IPS-20b (cell line): ENCODE results near the gene ALKBH1.
"Not testable (repeated sequence)": the region's sequence is repeated elsewhere in the genome, so short reads cannot be mapped to it uniquely, and the experiment has no call there.

Experiments
- H3K27ac ChIP-seq: one replicate; pipeline ENCODE4 v1.5.1; 2013; ENCODE audit warnings: low read length
- H3K27me3 ChIP-seq: 2 replicates; pipeline ENCODE4 v1.6.1; 2013; ENCODE audit warnings: mild to moderate bottlenecking, low read length, inconsistent platforms; ENCODE audit not compliant: insufficient read depth
- H3K36me3 ChIP-seq: 2 replicates; pipeline ENCODE4 v1.6.1; 2013; ENCODE audit warnings: low read depth, mild to moderate bottlenecking, inconsistent platforms, low read length, moderate library complexity; ENCODE audit not compliant: insufficient read depth
- H3K4me1 ChIP-seq: 2 replicates; pipeline ENCODE4 v1.6.1; 2013; ENCODE audit warnings: mild to moderate bottlenecking, control low read depth, inconsistent platforms, low read length, moderate library complexity; ENCODE audit not compliant: insufficient read depth
- H3K4me3 ChIP-seq: 2 replicates; pipeline ENCODE4 v1.5.1; 2013; ENCODE audit warnings: mild to moderate bottlenecking, low read length, inconsistent platforms
- H3K9ac ChIP-seq: 2 replicates; pipeline ENCODE4 v1.6.1; 2013; ENCODE audit warnings: low read depth, mild to moderate bottlenecking, inconsistent platforms, low read length, moderate library complexity
- H3K9me3 ChIP-seq: 2 replicates; pipeline ENCODE4 v1.6.1; 2013; ENCODE audit warnings: mild to moderate bottlenecking, low read depth, low read length, inconsistent platforms; ENCODE audit not compliant: insufficient read depth

ALKBH1 gene, protein sequence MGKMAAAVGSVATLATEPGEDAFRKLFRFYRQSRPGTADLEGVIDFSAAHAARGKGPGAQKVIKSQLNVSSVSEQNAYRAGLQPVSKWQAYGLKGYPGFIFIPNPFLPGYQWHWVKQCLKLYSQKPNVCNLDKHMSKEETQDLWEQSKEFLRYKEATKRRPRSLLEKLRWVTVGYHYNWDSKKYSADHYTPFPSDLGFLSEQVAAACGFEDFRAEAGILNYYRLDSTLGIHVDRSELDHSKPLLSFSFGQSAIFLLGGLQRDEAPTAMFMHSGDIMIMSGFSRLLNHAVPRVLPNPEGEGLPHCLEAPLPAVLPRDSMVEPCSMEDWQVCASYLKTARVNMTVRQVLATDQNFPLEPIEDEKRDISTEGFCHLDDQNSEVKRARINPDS

DNA sequence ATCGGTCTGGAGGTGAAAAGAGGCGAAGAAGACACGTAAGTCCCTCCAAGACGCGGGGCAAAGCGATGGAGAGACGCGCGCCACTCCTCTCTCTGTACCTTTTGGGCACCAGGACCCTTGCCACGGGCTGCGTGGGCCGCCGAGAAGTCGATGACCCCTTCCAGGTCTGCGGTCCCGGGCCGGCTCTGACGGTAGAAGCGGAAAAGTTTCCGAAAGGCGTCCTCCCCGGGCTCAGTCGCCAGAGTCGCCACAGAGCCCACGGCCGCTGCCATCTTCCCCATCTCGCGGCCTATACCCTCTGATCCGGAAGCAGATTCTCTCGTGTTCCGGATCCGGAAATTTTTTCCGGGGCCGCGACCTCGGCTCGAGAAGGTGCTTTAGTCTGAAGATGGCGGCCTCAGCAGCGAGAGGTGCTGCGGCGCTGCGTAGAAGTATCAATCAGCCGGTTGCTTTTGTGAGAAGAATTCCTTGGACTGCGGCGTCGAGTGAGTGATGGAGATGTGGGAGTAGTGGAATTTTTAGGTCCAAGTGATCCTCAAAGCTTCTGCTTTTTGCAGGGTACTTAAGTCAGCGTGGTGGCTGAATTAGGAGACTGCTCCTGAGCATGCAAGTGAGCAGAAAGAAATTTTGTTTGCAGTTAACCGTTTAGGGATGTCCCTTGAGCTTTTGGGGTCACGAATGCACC lies at the start of gene ALKBH1, which contains the start of gene SLIRP:
Gene ALKBH1 (minus strand): TSS at position 300 of the 685 bp plus-strand sequence. CDS start 19 bp downstream, at position 281.
Gene SLIRP (plus strand): TSS at position 380 of the 685 bp plus-strand sequence. CDS start 9 bp downstream, at position 389.
- peaks cover 8% of the 10 kb centered on the region for H3K4me1 ChIP-seq
- H3K4me3 ChIP-seq = peak within 1 kb of the TSS; percentile 99
- H3K27ac ChIP-seq = peak within 1 kb of the TSS; percentile 80
- H3K9ac ChIP-seq = peak within 1 kb of the TSS; percentile 99
- H3K27me3 ChIP-seq = no peaks in the 10 kb centered on the region
- no peaks in the 10 kb centered on the region for H3K9me3 ChIP-seq
- H3K36me3 ChIP-seq = peaks cover 50% of the 10 kb centered on the region

DNA sequence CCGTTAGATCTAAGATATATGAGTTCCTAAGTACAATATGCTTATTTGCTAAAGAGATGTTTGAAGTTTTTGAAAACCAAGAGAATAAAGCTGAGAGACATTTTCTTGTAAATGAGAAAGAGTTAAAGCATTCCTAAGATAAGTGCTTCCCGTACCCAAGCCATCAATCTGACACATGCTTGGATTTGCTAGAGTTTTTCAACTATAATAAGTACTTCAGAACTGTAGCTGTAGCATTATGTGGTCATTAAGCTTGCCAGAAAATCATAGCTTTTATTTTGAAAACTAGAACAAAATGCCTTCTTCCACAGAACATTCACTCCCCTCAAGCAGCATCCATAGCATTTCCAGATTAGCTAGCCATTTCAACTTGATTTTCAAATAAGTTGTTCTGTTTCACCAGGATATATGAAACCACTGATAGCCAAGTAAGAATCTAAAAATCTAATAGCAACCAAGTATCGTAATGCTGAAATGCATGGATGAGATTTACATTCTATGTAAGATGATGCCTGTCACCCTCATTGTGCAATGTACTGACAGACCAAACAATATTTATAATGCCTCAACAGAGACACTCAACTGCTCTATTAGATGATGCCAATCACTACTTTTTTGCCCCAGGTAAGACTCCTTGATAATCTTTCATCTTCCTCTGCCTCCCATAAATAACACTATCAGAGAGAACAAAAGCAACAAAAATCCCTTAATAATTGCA lies 45.1 kb upstream of the ALKBH1 start:
- Histone ChIP-seq H3K4me3 (no peak overlapping the region), H3K9ac (no peak overlapping the region), H3K9me3 (no peaks in the 10 kb centered on the region), H3K27me3 (no peaks in the 10 kb centered on the region), H3K4me1 (no peaks in the 10 kb centered on the region), H3K27ac (no peak overlapping the region), H3K36me3 (peaks cover 73% of the 10 kb centered on the region)

DNA sequence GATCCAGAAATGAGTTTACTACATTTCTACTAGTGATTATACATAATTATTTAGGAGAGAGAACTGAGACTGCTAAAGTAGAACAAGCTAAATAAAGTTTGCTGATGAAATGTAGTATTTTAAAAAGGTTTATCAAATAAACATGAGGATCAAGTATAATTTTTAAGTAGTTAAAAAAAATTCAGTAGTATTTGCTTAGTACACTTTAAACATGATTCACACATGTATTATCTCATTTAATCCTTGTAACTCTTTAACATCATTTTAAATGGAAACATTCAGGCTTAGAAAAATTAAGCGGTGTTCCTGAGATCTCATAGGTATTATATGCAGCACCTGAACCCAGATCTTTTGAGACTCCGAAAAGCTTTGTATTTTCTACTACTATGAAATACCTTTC lies 44.4 kb upstream of the ALKBH1 start:
- H3K27ac ChIP-seq = no peak overlapping the region
- H3K27me3 ChIP-seq = no peaks in the 10 kb centered on the region
- no peak overlapping the region for H3K9ac ChIP-seq
- H3K4me1 ChIP-seq = no peaks in the 10 kb centered on the region
- no peak overlapping the region for H3K4me3 ChIP-seq
- peaks cover 73% of the 10 kb centered on the region for H3K36me3 ChIP-seq
- no peaks in the 10 kb centered on the region for H3K9me3 ChIP-seq

DNA sequence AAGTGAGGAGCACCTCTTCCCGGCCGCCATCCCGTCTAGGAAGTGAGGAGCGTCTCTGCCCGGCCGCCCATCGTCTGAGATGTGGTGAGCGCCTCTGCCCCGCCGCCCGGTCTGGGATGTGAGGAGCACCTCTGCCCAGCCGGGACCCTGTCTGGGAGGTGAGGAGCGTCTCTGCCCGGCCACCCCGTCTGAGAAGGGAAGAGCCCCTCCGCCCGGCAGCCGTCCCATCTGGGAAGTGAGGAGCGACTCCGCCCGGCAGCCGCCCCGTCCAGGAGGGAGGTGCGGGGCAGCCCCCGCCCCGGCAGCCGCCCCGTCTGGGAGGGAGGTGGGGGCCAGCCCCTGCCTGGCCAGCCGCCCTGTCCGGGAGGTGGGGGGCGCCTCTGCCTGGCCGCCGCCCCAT lies 39.6 kb upstream of the ALKBH1 start:
- H3K27me3 ChIP-seq, H3K27ac ChIP-seq: not testable (repeated sequence)
- peaks cover 70% of the 10 kb centered on the region for H3K36me3 ChIP-seq

DNA sequence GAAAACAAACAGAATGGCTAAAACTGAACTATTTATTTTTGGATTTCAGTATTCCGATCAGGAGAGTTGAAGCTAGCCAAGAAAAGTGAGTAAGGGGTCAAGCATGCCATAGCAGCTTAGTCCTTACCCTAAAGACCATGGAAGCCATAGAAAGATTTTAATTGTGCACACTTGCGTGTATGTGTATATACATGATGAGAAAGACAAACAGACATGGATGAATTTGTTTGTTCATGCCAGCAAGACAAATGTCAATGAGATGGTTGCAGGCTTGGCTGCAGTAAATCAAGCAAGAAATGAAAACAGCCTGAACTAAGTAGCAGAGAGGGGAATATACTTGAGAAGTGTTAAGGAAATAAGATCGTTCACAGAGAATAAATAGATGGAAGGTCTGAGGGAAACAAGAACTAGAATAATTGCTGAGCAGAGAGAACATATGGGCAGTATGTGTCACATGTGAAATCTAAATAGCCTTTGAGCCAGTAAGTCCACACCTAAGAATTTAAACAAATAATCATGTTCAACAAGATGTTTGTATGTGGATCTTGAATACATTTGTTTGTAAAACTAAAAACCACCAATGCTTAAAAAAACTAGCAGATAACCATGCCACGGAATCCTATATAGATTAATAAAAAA lies 38.4 kb upstream of the ALKBH1 start:
- no peaks in the 10 kb centered on the region for H3K4me1 ChIP-seq
- no peak overlapping the region for H3K9ac ChIP-seq
- H3K27ac ChIP-seq = no peak overlapping the region
- no peaks in the 10 kb centered on the region for H3K27me3 ChIP-seq
- no peaks in the 10 kb centered on the region for H3K9me3 ChIP-seq
- H3K4me3 ChIP-seq = no peak overlapping the region
- H3K36me3 ChIP-seq = peaks cover 68% of the 10 kb centered on the region

More for the DNA sequence above, 39.6 kb upstream of the ALKBH1 start:
- not testable (repeated sequence) for H3K9ac ChIP-seq, H3K4me3 ChIP-seq, H3K4me1 ChIP-seq, H3K9me3 ChIP-seq

DNA sequence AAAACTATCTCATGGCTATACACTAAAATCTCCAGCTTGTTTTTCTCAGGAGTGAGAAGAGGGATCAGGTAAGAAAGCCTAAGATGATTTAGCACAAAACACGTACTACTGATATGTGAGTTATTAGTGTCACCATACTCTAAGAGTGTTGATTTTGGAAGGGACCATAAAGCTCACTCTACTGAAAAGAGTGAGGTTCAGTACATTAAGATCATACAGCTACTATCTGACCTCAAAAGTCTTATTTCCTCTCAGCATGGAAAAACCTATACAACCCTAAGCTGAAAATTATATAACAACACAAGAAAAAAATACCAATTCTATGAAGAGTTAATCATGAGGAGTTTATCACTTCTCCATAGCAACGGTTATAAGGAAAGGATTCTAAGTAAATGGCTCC lies 33.6 kb upstream of the ALKBH1 start:
- Histone ChIP-seq H3K4me1 (no peaks in the 10 kb centered on the region), H3K27ac (no peak overlapping the region), H3K27me3 (no peaks in the 10 kb centered on the region), H3K9me3 (no peaks in the 10 kb centered on the region), H3K9ac (no peak overlapping the region), H3K4me3 (no peak overlapping the region), H3K36me3 (peaks cover 82% of the 10 kb centered on the region)

DNA sequence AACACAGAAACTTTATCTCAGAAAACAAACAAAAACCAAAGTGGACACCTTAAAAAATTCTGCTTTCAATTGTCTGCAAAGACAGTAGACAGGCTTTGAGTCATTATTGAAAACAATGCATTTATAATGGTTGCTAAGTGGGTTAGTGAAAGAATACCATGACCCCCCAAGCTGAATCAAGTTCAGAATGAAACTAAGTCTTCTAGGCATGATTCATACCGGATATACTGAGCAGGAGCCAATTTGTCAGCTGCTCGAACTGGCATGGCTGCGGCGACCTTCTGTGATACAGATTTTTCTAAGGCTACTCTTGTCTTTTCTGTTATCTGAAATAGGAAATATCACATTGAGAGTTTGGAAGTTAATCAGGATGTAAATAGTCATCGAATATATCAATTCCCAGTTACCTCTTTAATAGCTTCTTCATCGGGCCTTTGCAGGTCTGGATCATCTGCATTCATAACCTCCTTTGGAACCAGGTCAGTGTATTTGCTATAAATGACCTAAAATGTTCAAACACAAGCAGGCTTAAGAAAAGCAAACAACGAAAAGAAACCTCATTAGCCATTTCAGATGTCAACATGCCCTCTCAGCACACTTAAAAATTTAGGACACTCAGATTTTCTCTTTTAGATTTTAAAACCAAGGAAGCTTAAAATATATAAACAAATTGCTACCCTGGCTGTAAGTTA lies 30.9 kb upstream of the ALKBH1 start:
- Histone ChIP-seq H3K4me3 (no peak overlapping the region), H3K27ac (no peak overlapping the region), H3K36me3 (peaks cover 87% of the 10 kb centered on the region), H3K9ac (no peak overlapping the region), H3K9me3 (no peaks in the 10 kb centered on the region), H3K4me1 (no peaks in the 10 kb centered on the region), H3K27me3 (no peaks in the 10 kb centered on the region)

DNA sequence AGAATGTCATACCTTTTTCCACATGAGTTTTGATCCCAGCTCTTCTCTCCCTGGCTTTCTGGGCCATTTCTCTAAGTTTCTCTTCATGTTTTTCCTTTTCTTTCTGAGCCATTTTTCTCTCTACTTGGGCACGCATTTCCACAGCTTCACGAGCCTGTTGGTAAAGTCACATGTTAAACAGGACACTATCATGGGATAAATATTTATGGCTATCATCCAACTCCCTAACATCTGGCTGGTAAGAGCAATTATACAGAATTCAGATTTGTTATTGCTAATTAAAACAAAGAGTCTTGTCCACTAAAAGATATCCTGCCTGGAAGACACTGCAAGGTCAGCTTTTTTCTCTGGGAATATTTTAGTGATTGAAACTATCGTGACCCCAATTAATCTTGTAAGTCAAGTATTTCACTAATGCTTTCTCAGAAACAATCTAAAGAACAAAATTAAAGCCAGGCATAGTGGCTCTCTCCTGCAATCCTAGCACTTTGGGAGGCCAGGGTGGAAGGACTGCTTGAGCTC lies 23.2 kb upstream of the ALKBH1 start:
- no peak overlapping the region for H3K9ac ChIP-seq
- H3K4me1 ChIP-seq = no peaks in the 10 kb centered on the region
- H3K36me3 ChIP-seq = peaks cover 100% of the 10 kb centered on the region
- H3K9me3 ChIP-seq = no peaks in the 10 kb centered on the region
- no peak overlapping the region for H3K4me3 ChIP-seq
- H3K27ac ChIP-seq = no peak overlapping the region
- H3K27me3 ChIP-seq = no peaks in the 10 kb centered on the region

DNA sequence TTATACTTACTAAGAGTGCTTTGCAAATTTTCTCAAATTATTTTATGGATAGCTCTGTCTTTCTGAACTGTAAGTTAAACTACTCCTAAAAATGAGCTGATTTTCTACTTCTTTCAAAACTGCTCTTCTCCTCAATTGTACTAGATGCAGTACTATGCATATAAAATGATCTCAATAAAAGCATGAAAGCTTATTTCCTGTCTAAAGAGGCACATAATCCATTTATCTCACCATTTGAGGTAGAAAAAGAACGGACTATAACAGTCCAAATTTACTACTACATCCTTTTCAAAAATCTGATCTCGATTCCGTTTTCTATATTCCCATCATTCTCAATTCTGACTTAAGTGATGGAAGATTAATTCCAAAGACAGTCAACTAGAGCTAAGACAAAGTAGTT lies 14.5 kb upstream of the ALKBH1 start:
- no peak overlapping the region for H3K9ac ChIP-seq
- no peak overlapping the region for H3K4me3 ChIP-seq
- no peaks in the 10 kb centered on the region for H3K27me3 ChIP-seq
- H3K27ac ChIP-seq = no peak overlapping the region
- H3K4me1 ChIP-seq = no peaks in the 10 kb centered on the region
- peaks cover 95% of the 10 kb centered on the region for H3K36me3 ChIP-seq
- no peaks in the 10 kb centered on the region for H3K9me3 ChIP-seq

DNA sequence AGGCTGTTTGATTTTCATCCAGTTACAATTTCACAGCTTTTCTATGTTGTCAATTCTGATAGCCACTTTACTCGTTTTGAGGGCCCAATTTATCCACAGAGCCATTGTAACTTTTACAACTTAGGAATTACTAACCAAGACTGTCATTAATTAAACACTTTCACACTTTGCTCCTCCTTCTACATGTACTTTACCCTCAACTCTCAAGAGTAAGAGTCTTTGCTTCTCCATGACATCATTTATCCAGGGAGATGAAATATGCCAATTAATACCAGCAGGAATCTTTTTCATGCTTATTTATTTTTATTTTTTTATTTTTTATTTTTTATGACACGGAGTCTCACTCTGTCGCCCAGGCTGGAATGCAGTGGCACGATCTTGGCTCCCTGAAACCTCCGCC lies 13.6 kb upstream of the ALKBH1 start:
- Histone ChIP-seq H3K9ac (no peak overlapping the region), H3K36me3 (peaks cover 95% of the 10 kb centered on the region), H3K4me3 (no peak overlapping the region), H3K27ac (no peak overlapping the region), H3K4me1 (no peaks in the 10 kb centered on the region), H3K9me3 (no peaks in the 10 kb centered on the region), H3K27me3 (no peaks in the 10 kb centered on the region)
